K562 (cell line): Measurements from ENCODE around the gene LRFN2. TPM values are rescaled to one million over a fixed set of nuclear protein-coding genes. Genes with fewer than 3 reads are reported as not detected.

ENCODE experiments used
- polyA plus RNA-seq, 8 experiments: library from polyadenylated mRNA; depleted of rRNA in 4 of 8; stranded (reverse) in 5 of 8; unstranded in 3 of 8; fragments of >200 nt; fragmentation: Nextera tagmentation in 2 of 8; fragmentation: Illumina TruSeq in 1 of 8; extraction: Ambion mirVana in 2 of 8; extraction: Trizol in 1 of 8; gene quantifications; 2 replicates each; pipeline versions ENCODE4 v1.2.1 to v1.2.3, GENCODE V29; 2011 to 2014; ENCODE audit warnings: inconsistent platforms in 1 of 8, missing spikeins in 1 of 8
- total RNA-seq, 7 experiments: library from RNA; depleted of rRNA in 6 of 7; stranded (reverse); fragments of >200 nt in 6 of 7; fragmentation: Illumina TruSeq in 2 of 7; extraction: Trizol in 2 of 7; gene quantifications; 2 replicates each; pipeline versions ENCODE4 v1.2.1 to v1.2.3, GENCODE V29; 2011 to 2021; ENCODE audit warnings: low replicate concordance in 1 of 7
- TF ChIP-seq, protein P1 (sequence below), 2 experiments: fragments of 450-650 bp; formaldehyde crosslinking in 1 of 2; IDR thresholded peaks; 2 replicates each; pipeline versions ENCODE4 v1.4.0 to v1.6.1; 2014 to 2020; ENCODE audit warnings: mild to moderate bottlenecking in 2 of 2, borderline replicate concordance in 1 of 2, low read depth in 1 of 2

LRFN2 gene
- total and polyA plus RNA-seq, 9 of the 15 experiments (the other 6 are each of a cell fraction or from before 2014, with no cell fraction given), result not detected

- TF ChIP-seq, protein P1, sequence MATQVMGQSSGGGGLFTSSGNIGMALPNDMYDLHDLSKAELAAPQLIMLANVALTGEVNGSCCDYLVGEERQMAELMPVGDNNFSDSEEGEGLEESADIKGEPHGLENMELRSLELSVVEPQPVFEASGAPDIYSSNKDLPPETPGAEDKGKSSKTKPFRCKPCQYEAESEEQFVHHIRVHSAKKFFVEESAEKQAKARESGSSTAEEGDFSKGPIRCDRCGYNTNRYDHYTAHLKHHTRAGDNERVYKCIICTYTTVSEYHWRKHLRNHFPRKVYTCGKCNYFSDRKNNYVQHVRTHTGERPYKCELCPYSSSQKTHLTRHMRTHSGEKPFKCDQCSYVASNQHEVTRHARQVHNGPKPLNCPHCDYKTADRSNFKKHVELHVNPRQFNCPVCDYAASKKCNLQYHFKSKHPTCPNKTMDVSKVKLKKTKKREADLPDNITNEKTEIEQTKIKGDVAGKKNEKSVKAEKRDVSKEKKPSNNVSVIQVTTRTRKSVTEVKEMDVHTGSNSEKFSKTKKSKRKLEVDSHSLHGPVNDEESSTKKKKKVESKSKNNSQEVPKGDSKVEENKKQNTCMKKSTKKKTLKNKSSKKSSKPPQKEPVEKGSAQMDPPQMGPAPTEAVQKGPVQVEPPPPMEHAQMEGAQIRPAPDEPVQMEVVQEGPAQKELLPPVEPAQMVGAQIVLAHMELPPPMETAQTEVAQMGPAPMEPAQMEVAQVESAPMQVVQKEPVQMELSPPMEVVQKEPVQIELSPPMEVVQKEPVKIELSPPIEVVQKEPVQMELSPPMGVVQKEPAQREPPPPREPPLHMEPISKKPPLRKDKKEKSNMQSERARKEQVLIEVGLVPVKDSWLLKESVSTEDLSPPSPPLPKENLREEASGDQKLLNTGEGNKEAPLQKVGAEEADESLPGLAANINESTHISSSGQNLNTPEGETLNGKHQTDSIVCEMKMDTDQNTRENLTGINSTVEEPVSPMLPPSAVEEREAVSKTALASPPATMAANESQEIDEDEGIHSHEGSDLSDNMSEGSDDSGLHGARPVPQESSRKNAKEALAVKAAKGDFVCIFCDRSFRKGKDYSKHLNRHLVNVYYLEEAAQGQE (IDR thresholded peaks at IDR 0.05; ENCODE audit: borderline replicate concordance), result no peak
- TF ChIP-seq, protein P1 (CRISPR knock-in tag; IDR thresholded peaks at IDR 0.05; ENCODE audit: low read depth), result no peak
Observed at GRCh38 chr6:40427196-40427595, 160.0 kb downstream of the LRFN2 start (continued).
